Stimulated activated effector memory CD8-positive, alpha-beta T cell treated with anti-CD3 and anti-CD28 coated beads, Interleukin-12 subunit alpha, Interleukin-12 subunit beta, amount 100 ng/mL, for 72 hours (primary cell): ENCODE measurements around the gene ARFIP1.
A peak's percentile ranks its signal among the peaks of the same experiment; 100 is the strongest.
"Not testable (repeated sequence)": the region's sequence is repeated elsewhere in the genome, so short reads cannot be mapped to it uniquely, and the experiment has no call there.

Source experiments
- ATAC-seq: fragments of 150-1000 bp; cut with Tn5 transposase; 2 replicates; pipeline ENCODE4 v1.10.0; 2021
- DNase-seq, 2 donors: peaks; one replicate each; pipeline ENCODE4 v3.0.0; 2021 to 2022; ENCODE audit warnings: low spot score in 2 of 2
- H3K27ac Mint-ChIP-seq: one replicate; pipeline ENCODE4 v1.8.0; 2022; ENCODE audit warnings: mild to moderate bottlenecking, mixed read lengths
- H3K36me3 Mint-ChIP-seq: one replicate; pipeline ENCODE4 v1.8.0; 2022; ENCODE audit warnings: mild to moderate bottlenecking, mixed read lengths
- H3K4me1 Mint-ChIP-seq: one replicate; pipeline ENCODE4 v1.8.0; 2022; ENCODE audit warnings: mixed read lengths
- H3K4me3 Mint-ChIP-seq: one replicate; pipeline ENCODE4 v1.8.0; 2022; ENCODE audit warnings: mild to moderate bottlenecking, mixed read lengths
- H3K9me3 Mint-ChIP-seq: one replicate; pipeline ENCODE4 v1.8.0; 2022; ENCODE audit warnings: mixed read lengths

ARFIP1 gene

GRCh38 chr4:152810715-152811287, 31.0 kb downstream of the ARFIP1 start:
- DNase-seq (no peak), ATAC-seq (no peak)
- Mint-ChIP-seq H3K4me1 (peaks cover 16% of the 10 kb centered on the region), H3K27ac (no peak overlapping the region), H3K9me3 (peaks cover 7% of the 10 kb centered on the region), H3K4me3 (no peak overlapping the region), H3K36me3 (no peaks in the 10 kb centered on the region)

- no peak overlapping the region for H3K4me3 Mint-ChIP-seq
These were observed 35.3 kb downstream of the ARFIP1 start for GRCh38 chr4:152815078-152815477.

GRCh38 chr4:152817331-152817730, 37.6 kb downstream of the ARFIP1 start:
- Mint-ChIP-seq H3K9me3 (peaks cover 9% of the 10 kb centered on the region), H3K27ac (no peak overlapping the region), H3K4me3 (no peak overlapping the region), H3K36me3 (no peaks in the 10 kb centered on the region), H3K4me1 (peaks cover 23% of the 10 kb centered on the region)
- DNase-seq (no peak), ATAC-seq (no peak)

More at GRCh38 chr4:152815078-152815477, 35.3 kb downstream of the ARFIP1 start:
- DNase-seq, result no peak
- Mint-ChIP-seq H3K36me3 (no peaks in the 10 kb centered on the region), H3K9me3 (peaks cover 9% of the 10 kb centered on the region), H3K4me1 (peaks cover 23% of the 10 kb centered on the region), H3K27ac (no peak overlapping the region)
- ATAC-seq, result no peak

DNA sequence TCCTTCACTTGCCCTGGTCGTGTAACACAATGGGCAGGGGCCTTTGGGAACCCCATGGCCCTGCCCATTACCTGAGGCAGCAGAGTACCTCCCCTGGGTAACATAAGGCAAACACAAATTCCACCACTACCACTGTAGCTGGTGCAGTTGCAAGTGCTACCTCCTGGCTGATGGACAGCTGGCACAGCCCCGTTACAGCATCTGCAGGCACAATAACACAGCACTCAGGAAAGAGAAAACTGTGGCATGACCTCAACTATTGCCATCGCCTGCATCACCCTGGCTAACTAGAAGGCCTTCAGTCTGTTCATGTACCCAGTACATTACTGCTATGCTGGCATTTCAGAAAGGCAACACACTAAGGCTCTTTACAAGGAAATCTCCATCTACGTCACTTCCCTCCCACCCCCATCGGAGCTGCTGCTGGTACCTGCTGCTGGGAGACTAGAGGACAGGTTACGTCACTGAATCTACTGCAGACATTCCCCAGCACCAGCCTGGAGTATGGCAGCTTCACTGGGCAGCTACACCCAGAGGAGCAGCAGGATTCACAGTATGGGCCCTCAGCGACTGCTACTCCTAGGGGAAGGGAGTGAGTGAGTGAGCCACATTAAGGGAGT, 39.4 kb downstream of the ARFIP1 start:
- peaks cover 2% of the 10 kb centered on the region for H3K9me3 Mint-ChIP-seq
- no peaks in the 10 kb centered on the region for H3K36me3 Mint-ChIP-seq
- DNase-seq (no peak), ATAC-seq (no peak)
- peaks cover 23% of the 10 kb centered on the region for H3K4me1 Mint-ChIP-seq
- H3K27ac Mint-ChIP-seq, result no peak overlapping the region
- no peak overlapping the region for H3K4me3 Mint-ChIP-seq

- Mint-ChIP-seq H3K4me3 (no peak overlapping the region), H3K36me3 (no peaks in the 10 kb centered on the region), H3K27ac (no peak overlapping the region), H3K9me3 (peaks cover 2% of the 10 kb centered on the region), H3K4me1 (peaks cover 23% of the 10 kb centered on the region)
- DNase-seq (no peak), ATAC-seq (no peak)
These were observed 40.3 kb downstream of the ARFIP1 start for GRCh38 chr4:152820073-152820472.

DNA sequence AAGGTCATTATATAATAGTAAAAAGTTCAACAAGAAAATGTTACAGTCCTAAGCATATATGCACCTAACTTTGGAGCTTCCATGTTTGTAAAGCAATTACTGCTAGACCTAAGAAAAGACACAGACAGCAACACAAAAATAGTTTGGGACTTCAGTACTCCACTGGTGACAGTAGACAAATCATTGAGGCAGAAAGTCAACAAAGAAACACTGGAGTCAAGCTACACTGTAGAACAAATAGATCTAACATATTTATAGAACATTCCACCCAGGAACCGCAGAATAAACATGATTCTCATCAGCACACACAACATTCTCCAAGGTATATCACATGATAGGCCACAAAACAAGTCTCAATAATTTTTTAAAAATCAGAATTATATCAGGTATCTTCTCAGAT, 42.6 kb downstream of the ARFIP1 start:
- Mint-ChIP-seq H3K4me1 (peaks cover 10% of the 10 kb centered on the region), H3K9me3 (peaks cover 4% of the 10 kb centered on the region), H3K27ac (no peak overlapping the region), H3K36me3 (no peaks in the 10 kb centered on the region), H3K4me3 (no peak overlapping the region)
- DNase-seq (no peak), ATAC-seq (no peak)

- Mint-ChIP-seq H3K4me3 (no peak overlapping the region), H3K36me3 (no peaks in the 10 kb centered on the region), H3K4me1 (no peaks in the 10 kb centered on the region), H3K9me3 (peaks cover 7% of the 10 kb centered on the region), H3K27ac (no peak overlapping the region)
- ATAC-seq, result no peak
- DNase-seq, result no peak
These were observed 44.8 kb downstream of the ARFIP1 start for GRCh38 chr4:152824561-152824960.

- H3K36me3 Mint-ChIP-seq, result no peaks in the 10 kb centered on the region
- H3K9me3 Mint-ChIP-seq, result peaks cover 7% of the 10 kb centered on the region
- H3K27ac Mint-ChIP-seq, result no peak overlapping the region
- no peak overlapping the region for H3K4me3 Mint-ChIP-seq
- no peaks in the 10 kb centered on the region for H3K4me1 Mint-ChIP-seq
- DNase-seq (no peak), ATAC-seq (no peak)
These were observed 45.6 kb downstream of the ARFIP1 start for GRCh38 chr4:152825336-152825735.

- ATAC-seq, result no peak
- Mint-ChIP-seq H3K4me1 (no peaks in the 10 kb centered on the region), H3K4me3 (no peak overlapping the region), H3K27ac (no peak overlapping the region), H3K9me3 (peaks cover 7% of the 10 kb centered on the region), H3K36me3 (peaks cover 14% of the 10 kb centered on the region)
- no peak for DNase-seq
These were observed 48.4 kb downstream of the ARFIP1 start for GRCh38 chr4:152828122-152828521.

DNA sequence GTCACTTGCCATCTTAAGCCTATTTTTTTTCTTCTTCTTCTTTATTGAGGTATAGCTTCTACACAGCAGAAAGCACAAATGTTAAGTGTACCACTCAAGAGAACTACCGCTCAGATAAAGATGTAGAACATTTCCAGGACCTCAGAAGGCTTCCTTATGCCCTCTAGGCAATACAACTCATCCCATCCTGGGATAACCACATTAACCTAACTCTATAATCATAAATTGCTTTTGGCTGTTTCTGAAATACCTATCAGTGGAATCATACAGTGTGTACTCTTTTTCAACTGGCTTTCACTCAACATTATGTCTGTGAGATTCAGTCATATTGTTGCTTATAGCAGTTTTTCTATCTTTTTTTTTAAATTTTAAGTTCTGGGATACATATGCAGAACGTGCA, 51.7 kb downstream of the ARFIP1 start:
- no peaks in the 10 kb centered on the region for H3K4me1 Mint-ChIP-seq
- DNase-seq, result no peak
- no peak overlapping the region for H3K4me3 Mint-ChIP-seq
- ATAC-seq, result no peak
- peaks cover 7% of the 10 kb centered on the region for H3K9me3 Mint-ChIP-seq
- H3K36me3 Mint-ChIP-seq, result peaks cover 21% of the 10 kb centered on the region
- H3K27ac Mint-ChIP-seq, result no peak overlapping the region

DNA sequence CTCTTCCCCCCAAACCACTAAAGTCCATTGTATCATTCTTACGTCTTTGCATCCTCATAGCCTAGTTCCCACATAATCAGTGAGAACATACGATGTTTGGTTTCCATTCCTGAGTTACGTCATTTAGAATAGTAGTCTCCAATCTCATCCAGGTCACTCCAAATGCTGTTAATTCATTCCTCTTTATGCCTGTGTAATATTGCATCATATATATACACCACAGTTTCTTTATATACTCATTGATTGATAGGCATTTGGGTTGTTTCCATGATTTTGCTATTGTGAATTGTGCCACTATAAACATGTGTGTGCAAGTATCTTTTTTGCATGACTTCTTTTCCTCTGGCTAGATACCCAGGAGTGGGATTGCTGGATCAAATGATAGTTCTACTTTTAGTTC, 57.2 kb downstream of the ARFIP1 start:
- DNase-seq (no peak), ATAC-seq (no peak)
- Mint-ChIP-seq H3K9me3 (peaks cover 2% of the 10 kb centered on the region), H3K36me3 (peaks cover 17% of the 10 kb centered on the region), H3K4me1 (peaks cover 24% of the 10 kb centered on the region), H3K4me3 (no peak overlapping the region), H3K27ac (no peak overlapping the region)

- not testable (repeated sequence) for H3K9me3 Mint-ChIP-seq, ATAC-seq, H3K36me3 Mint-ChIP-seq, DNase-seq
- Mint-ChIP-seq H3K4me1 (peaks cover 24% of the 10 kb centered on the region), H3K4me3 (peak overlapping the region; percentile 16), H3K27ac (peak overlapping the region; percentile 62)
These were observed 60.0 kb downstream of the ARFIP1 start for GRCh38 chr4:152839729-152840128.

- no peak for DNase-seq
- ATAC-seq, result no peak
- H3K4me3 Mint-ChIP-seq, result no peak overlapping the region
- peaks cover 2% of the 10 kb centered on the region for H3K9me3 Mint-ChIP-seq
- no peaks in the 10 kb centered on the region for H3K36me3 Mint-ChIP-seq
- H3K4me1 Mint-ChIP-seq, result peaks cover 24% of the 10 kb centered on the region
- no peak overlapping the region for H3K27ac Mint-ChIP-seq
These were observed 63.8 kb downstream of the ARFIP1 start for GRCh38 chr4:152843481-152844090.

- H3K4me3 Mint-ChIP-seq, result no peak overlapping the region
- H3K9me3 Mint-ChIP-seq, result no peaks in the 10 kb centered on the region
- H3K4me1 Mint-ChIP-seq, result peaks cover 20% of the 10 kb centered on the region
- no peak for DNase-seq
- ATAC-seq, result no peak
- H3K36me3 Mint-ChIP-seq, result no peaks in the 10 kb centered on the region
- no peak overlapping the region for H3K27ac Mint-ChIP-seq
These were observed 67.6 kb downstream of the ARFIP1 start for GRCh38 chr4:152847376-152847775.

GRCh38 chr4:152848508-152848907, 68.8 kb downstream of the ARFIP1 start:
- Mint-ChIP-seq H3K36me3 (no peaks in the 10 kb centered on the region), H3K9me3 (peaks cover 6% of the 10 kb centered on the region), H3K4me3 (no peak overlapping the region), H3K27ac (no peak overlapping the region), H3K4me1 (peaks cover 20% of the 10 kb centered on the region)
- DNase-seq, result no peak
- ATAC-seq, result no peak

GRCh38 chr4:152849350-152849749, 69.6 kb downstream of the ARFIP1 start:
- H3K4me3 Mint-ChIP-seq, result no peak overlapping the region
- peaks cover 20% of the 10 kb centered on the region for H3K4me1 Mint-ChIP-seq
- no peak overlapping the region for H3K27ac Mint-ChIP-seq

More at GRCh38 chr4:152849350-152849749, 69.6 kb downstream of the ARFIP1 start:
- Mint-ChIP-seq H3K36me3 (no peaks in the 10 kb centered on the region), H3K9me3 (peaks cover 7% of the 10 kb centered on the region)
- ATAC-seq, result no peak
- no peak for DNase-seq
